HK-2 (cell line): ENCODE results near the gene ELFN1.
"Not testable (repeated sequence)": the region's sequence is repeated elsewhere in the genome, so short reads cannot be mapped to it uniquely, and the experiment has no call there.

Experiments used
- DNase-seq: peaks from one replicate; pipeline ENCODE4 v3.0.0-alpha.2; 2018; ENCODE audit not compliant: unreplicated experiment

The ELFN1 gene

DNA sequence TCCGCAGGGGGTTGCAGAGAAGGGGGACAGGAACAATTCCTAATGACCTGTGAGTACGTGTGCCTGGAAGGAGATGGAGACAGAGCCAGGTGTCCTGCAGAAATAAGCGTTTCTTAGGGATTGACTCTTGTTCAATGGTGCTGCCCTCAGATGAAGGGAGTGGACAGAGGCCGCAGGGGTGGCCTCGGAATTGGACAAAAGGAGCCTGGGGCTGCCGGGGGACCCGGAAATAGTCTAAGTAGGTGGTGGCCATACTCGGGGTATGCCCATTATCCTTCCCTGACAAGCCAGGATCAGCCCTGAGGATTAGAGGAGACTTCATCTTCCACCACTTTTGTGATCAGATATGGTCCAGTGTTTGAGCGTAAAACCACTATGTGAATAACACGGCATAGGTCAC, 39.2 kb downstream of the ELFN1 start:
- DNase-seq, result no peak

DNA sequence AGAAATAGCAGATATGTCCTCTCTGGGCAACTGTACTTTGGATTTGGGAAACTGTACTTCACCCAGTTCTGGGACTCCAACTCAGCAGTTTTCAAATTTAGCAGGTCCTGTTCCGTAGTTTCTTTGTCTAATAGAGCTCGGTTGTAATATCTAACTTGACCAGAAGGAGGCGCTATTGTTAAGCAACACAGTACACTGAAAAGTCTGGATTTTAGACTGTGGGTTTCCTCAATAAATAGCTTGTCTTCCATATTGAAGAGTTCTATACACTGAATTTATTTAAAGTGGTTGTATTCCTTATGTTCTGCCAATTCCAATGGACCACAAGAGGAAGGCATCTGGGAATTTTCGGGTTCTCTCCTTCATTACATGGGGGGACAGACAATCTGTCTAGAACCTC, 39.8 kb downstream of the ELFN1 start:
- DNase-seq, result no peak

DNA sequence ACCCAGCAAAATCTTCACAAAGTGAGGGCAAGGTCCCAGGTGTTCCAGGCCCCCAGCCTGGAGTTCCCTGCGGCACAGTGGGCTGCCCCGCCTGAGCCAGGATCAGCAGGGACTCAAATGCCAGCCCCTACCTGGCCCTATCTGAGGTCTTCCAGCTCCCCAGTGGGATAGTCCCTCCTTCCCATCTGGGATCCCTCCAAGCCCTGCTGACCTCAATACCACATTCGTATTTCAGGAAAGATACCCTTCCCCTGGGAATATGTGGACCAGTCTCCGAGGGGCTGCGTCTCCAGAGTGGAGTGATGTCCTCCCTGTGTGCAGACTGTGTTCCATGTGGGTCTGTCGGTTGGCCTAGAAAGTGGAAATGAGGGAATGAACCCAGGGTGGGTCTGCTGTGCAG, 40.9 kb downstream of the ELFN1 start:
- DNase-seq, result no peak

DNA sequence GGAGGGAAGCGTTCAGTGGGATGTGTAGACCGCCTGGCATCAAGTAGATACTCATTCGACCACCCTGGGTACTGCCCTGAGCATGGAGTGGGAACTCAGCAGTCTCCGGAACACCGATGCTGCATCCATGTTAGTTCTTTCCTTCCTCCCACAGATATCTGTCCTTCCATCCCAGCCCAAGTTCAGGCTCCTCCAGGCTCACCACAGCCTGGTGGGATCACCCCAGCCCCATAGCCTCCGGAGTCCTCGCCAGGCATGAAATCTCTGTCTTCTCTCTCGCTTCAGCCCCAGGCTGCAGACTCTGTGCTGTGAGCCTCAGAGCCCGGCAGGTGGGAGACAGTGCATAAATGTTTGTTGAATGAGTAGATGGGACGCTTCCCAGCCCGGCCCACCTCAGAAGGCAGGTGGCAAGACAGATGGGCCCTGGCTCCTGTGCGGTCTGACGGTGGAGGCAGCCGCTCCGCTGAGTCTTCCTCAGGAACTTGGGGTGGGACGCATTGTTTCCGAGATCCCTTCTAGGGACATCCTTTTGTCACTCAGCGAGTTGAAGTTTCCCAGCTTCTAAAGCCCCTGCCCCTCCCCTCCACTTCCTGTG, 42.9 kb downstream of the ELFN1 start:
- DNase-seq, result no peak

DNA sequence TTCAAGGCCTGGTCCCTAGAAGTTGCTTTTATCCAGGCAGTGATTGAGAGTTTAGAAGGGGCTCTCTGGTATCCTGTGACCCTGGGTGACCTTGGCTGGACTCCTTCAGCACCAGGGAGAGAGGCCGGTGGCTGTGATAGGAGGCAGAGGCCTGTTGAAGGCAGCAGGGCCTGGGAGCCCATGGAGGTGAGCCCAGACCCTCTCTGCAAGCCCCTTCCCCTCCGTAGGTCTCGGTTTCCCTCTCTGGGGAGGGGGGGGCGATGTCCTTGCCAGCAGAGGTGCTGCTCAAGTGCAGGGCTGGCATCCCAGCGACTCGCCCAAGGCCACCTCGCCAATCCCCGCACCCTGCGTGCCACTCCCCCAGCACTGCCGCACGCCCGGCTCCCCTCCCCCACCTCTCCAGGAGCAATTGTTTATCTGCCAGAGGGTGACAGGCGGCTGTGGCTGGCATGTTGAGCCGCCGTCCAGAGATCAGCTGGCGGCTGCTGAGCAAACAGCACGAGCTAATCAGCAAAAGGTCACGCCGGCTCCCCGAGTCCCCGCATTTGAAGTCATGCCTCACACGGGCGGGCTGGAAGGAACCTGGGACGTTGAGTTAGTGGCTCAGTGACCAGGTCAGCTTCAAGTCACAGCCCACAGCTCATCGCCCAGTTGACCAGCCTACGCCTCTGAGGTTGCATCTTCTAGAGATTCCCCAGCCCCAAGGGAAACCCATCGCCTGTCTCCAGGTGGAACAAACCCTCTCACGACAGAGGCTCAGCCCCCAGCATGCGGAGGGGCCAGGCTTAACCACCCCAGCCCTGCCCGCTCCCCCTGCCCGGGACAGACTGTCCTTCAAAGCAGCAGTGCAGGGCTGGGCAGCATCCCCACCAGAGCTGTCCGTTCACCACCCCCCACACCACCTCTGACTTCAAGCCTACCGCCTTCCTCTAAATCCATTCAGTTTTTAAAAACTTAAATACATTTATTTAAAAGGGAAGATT, 43.7 kb downstream of the ELFN1 start:
- no peak for DNase-seq

DNA sequence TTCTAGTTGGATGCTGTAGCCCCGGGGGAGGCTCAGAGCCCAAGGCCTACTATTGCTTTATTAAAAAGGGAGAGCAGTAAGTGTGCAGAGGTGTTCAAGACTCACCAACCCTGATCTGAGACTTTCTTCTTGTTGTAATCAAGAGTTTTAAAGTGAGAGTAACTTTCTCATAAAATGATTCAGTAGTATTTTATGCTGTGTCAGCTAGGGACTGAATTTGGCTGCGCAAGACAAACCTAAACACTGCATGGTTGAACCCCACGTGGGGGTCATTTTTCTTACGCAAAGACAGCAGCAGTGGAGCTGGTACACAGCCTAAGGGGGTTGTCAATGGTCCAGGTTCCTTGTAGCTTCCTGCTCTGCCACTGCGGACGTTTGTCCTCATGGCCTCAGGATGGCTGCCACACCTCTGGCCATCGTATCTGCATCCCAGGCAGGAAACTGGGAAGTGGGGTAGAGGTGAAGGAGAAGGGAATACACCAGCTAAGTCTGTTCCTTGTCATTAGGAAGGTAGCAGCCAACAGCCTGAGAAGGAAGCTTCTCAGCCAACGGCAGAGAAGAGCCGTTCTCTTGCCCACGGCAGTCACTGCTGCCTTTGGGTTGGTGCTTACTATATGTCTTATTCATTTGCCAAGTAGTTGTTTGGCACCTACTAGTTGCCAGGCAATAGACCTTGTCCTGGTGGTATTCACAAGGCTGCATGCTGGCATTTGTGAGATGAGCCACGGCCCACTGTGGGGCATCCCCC, 44.7 kb downstream of the ELFN1 start:
- DNase-seq, result no peak

DNA sequence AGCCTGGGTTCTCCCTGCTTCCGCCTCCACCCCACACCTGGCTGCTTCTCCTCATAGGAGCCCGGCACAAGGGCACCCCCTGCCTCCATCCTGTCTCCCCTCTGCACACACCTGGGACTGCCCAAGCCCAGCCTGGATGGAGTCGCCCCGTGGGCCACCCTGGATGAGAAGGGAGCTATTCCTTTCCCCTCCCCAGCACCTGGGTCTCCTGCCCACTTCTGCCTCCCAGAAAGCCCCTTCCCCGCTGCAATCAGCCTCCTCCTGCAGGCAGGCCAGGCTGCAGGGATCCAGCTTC, 45.2 kb downstream of the ELFN1 start:
- DNase-seq, result no peak

DNA sequence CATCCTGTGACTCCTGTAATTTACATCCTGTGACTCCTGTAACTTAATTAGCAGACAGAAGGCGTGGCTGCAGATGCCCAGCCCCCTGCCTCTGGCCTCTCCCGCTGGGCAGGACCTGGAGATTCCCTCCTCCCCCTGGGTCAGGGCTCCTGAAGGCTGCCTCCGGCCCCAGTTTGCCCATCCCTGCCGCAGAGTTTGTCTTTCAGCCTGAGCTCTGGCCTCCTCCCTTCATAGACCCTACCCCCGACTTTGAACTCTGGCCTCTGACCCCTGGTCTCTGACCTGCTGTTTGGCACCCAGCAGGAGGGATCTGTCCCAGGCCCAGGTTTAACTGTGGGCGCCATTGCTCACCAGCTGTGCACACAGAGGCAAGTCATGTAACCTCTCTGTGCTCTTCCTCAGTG, 45.6 kb downstream of the ELFN1 start:
- no peak for DNase-seq

DNA sequence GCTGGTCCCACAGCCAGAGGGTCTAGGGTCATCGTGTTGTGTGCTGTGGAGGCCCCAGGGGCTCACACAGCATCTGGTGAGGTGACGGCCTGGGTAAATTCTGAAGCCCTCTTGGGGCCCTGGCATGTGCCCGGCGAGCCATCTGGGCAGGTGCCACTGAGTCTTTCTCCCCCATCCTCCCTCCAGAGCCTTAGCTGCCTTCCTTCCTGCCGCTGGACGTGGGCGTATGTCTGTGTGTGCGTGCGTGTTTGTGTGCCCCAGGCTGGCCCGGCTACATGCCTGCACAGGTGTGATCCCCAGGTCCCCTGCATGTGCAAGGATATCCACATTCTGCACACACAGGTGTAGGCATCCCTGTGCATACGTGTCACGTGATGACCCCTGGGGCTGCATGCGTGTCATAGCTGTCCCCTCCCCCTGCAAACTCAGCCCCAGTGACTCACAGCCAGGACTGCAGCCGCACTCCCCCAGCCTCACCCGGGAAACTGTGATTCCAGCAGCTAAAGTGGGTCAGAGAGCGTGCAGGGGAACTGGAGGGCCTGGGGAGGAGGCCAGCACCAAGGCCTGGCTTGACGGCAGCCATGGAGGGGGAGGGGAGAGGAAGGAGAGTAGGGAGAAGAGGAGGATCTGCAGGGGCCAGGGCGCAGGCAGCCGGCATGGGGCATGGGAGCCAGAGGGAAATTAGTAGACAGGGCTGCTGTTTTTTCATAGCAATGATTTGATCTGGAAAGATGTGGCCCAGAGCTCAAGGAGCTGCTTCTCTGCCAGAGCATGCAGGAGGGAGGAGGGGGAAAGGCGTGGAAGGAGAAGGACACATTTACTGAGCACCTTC, 46.4 kb downstream of the ELFN1 start:
- DNase-seq, result peak; percentile 69

DNA sequence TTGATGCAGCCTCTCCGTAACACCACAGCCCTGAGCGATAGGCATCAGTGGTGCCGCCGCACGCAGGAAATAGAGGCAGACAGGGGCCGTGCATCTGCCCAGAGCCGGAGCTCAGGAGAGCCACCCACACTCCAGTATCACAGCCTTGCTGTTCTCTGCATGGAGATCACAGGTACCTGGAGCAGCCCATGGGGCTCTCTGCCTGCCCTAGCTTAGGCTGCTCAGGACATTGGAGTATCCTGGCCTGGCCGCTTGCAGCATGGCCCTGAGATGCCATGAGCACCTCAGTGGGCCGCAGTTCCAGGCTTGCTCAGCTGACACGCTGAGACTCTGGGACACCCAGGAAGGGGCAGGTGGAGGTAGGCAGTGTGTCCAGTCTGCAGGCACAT, 47.0 kb downstream of the ELFN1 start:
- no peak for DNase-seq

DNA sequence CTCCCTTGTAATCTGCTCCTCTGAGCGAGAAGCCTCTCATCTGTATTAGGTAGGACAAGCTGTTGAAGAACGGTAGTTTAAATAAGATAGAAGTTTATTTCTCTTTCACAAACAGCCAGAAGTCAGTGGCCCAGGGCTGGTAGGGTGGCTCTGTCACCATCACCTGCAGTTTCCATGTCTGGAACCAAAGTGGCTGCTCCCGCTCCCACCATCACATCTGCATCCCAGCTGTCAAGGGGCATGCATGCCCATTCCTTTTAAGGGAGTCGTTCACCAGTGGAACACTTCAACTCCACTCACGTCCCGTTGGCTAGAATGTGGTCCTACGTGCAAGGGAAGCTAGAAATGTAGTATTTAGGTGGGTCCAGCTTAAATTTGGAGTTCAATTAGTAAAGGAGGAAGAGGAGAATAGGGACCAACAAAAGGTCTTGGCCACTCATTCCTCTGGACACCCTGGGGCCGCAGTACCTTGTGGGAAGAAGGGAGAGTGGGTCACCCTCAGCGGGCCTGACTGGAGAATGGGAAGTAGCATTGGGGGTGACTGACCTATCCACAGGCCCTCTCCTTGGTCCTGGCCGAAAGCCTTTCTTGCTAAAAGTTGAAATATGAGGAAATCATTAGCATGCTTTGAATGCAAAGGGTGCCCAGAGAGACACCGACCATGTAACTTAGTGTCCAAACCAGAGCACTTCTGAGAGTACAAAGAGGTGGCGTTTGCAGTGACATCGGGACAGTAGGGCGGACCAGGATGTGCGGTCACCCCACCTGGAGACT, 48.0 kb downstream of the ELFN1 start:
- no peak for DNase-seq

DNA sequence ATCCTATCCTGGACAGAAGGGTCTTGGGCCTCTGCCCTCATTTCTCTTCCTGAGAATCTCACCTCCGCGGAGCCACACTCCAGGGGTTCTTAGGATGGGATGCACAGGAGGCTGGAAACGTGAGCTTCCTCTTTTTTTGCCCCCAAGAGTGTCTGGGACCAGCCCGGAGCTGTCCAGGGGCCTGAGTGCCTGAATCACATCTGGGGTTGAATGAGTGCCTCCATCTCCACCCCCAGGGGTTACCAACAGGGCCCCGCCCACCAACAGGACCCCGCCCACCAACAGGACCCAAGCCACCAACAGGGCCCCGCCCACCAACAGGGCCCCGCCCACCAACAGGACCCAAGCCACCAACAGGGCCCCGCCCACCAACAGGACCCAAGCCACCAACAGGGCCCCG, 48.8 kb downstream of the ELFN1 start:
- DNase-seq, result not testable (repeated sequence)

DNA sequence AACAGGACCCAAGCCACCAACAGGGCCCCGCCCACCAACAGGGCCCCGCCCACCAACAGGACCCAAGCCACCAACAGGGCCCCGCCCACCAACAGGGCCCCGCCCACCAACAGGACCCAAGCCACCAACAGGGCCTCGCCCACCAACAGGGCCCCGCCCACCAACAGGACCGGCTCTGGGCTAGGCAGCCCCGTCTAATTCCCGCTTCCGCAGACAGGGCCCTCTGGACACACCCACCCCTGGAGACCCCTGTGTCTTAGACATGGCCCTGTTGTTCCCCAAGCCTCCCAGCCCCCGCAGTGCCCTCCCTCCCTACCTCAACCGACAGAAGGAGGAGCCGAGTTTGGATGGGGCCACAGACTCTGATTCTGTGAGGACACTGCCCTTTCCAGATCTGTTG, 49.2 kb downstream of the ELFN1 start:
- not testable (repeated sequence) for DNase-seq

DNA sequence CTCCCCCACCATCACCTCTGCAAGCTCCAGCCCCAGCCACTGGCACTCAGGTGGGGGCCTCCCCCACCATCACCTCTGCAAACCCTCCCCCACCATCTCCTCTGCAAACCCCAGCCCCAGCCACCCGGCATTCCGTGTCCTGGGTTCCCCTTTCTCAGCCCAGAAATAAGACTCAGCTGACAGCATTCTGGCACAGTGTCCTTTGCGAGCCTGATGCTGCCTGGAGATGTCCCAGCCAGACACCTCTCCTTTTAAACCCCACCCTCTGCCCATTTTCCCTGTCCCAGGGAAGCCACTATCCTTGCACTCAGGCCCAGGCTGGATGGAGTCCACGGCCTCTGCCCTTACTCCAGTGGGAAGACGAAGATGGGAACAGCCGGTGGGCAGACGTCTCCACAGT, 49.8 kb downstream of the ELFN1 start:
- no peak for DNase-seq

DNA sequence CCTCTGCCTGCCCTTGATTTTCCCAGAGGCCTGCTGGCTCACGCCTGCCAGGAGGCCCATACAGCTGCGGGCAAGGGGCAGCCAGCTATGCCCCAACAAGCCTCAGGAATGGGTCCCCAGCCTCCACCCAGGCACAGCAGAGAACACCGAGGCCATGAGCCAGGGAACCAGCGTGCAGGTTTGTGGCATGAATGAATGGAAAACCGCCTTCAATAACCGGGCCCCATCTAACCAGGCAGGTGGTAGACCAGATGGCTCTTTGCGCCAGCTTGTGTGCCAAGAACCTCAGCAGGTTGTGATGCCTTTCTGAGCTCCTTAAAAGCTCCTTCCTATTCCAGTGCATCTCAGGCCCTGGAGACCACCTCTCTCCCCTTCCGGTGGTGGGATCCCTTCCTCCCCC, 50.2 kb downstream of the ELFN1 start:
- no peak for DNase-seq

DNA sequence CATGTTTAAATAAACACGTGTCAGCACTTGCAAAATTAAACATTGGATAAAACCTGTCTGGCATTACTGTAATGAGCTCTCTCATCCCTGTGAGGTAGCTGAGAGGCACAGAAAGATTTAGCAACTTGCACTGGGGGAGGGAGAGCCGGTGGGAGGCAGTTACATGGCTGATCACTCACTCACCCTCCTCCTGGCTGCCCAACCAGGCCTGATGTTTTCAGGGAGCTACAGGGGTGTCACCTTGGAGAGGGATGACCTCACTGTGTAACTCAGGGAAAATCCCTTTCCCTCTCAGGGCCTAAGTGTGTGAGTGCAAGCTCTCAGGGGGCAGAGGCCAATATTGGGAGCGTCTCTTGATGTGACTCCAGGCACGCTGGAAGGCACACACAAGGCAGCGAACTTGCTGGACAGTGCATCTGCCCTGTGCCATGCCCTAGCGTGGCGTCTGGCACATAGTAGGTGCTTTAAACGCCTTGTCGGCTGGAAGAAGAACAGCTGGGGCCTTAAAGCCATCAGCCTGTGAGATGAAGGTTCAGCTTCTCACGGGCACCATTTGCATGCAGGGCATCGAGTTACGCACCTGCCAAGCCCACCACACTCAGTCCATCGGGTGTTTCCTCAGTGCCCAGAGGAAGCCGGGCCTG, 51.1 kb downstream of the ELFN1 start:
- peak; percentile 63 for DNase-seq

DNA sequence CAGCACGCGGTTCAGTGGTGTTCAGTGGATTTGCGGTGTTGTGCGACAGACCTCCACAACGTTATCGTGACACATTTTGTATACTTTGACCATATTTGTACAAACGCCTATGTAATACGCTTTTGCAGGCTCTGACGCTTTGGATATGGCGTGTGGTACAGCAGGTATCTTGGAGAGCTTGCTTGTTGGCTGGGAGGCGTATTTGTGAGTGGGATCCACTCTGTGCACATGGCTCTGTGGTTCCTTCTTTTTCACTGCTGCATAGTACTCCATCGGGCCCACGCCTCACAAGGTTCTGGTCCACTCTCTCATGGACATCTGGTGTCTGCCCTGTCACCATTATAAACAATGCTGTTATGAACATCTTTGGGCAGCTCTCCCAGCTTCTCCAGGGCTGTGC, 53.2 kb downstream of the ELFN1 start:
- no peak for DNase-seq

DNA sequence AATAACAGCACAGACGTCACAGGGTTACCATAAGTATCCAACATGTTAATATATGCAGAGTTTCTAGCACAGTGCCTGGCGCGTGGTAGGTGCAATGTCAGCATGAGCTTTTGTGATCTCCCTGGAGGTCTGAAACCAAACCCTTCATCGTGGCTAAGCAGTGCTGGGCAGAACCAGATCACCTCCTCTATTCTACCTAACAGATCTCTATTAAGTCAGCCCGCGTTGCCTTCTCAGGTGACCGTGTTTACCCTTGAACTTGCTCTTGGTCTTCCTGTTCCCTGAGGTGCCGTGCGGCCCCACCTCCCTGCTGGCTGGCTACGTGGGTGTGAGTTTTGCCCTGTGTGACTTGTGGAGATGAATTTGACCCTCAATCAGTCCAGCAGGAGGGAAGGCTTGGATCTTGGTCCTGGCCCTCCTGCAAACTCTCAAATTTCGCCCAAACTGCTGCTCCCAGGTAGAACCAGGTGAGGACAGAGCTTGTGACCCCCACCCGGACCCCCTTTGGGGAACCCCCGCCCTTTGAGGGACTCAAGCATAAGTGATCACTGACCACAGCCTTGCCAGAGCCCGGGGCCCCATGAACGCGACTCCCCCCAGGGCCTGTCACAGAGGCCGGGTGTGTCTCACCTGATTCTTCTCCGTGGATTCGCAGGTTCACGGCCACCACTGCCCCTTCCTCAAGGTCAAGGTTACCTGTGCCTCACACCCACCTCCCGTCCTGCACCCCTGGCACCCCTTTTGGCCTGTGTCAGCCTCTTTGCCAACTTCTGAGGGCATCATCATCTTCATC, 54.2 kb downstream of the ELFN1 start:
- no peak for DNase-seq

DNA sequence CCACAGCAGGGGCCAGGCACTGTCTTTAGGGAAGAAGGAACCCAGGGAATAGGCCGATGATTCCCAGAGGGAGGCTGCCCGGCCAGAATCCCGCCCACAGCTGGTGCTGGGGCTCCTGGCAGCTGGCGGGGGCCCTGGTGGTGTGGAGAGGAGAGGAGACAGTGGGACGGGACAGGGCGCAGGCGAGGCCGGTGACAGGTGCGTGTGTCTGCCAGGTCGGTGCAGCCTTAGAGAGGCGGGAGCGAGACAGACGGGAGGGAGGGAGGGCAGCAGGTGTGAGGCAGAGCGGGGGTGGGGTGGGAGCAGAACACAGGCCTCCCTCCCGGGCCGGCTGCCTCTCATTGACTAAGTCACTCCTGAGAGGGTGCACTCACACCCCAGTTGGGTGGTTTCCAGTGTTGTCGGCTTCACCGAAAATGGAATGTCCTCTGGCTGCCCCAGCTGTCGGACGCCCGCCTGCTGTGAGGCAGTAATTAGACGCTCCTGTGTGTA, 55.2 kb downstream of the ELFN1 start:
- no peak for DNase-seq
